ENCODE data around the gene TMED8.
A peak's percentile ranks its signal among the peaks of the same experiment; 100 is the strongest.

Gene TMED8

GRCh38 chr14:77305696-77306095, 71.2 kb downstream of the TMED8 start:
- no peak overlapping the region for H3K4me3 ChIP-seq (ENCODE audit: control insufficient read depth, low read depth, low read length)
- no peak for TF ChIP-seq CTCF (IDR thresholded peaks at IDR 0.05; ENCODE audit: control insufficient read depth, insufficient read depth, low read depth, low read length, missing control alignments)
- DNase-seq (ENCODE audit: low read depth) = no peak

GRCh38 chr14:77303417-77304156, 73.3 kb downstream of the TMED8 start:
- H3K4me3 ChIP-seq (ENCODE audit: control insufficient read depth, low read depth, low read length) = no peak overlapping the region
- no peak for TF ChIP-seq CTCF (IDR thresholded peaks at IDR 0.05; ENCODE audit: control insufficient read depth, insufficient read depth, low read depth, low read length, missing control alignments)
- DNase-seq (ENCODE audit: low read depth) = peak; percentile 83

- no peak overlapping the region for H3K4me3 ChIP-seq (ENCODE audit: control insufficient read depth, low read depth, low read length)
- no peak for DNase-seq (ENCODE audit: low read depth)
- no peak for TF ChIP-seq CTCF (IDR thresholded peaks at IDR 0.05; ENCODE audit: control insufficient read depth, insufficient read depth, low read depth, low read length, missing control alignments)
Measured at GRCh38 chr14:77302926-77303325, 74.0 kb downstream of the TMED8 start.

GRCh38 chr14:77301103-77301502, 75.8 kb downstream of the TMED8 start:
- peak; percentile 46 for DNase-seq (ENCODE audit: low read depth)
- peak; percentile 89 for TF ChIP-seq CTCF (IDR thresholded peaks at IDR 0.05; ENCODE audit: control insufficient read depth, insufficient read depth, low read depth, low read length, missing control alignments)
- H3K4me3 ChIP-seq (ENCODE audit: control insufficient read depth, low read depth, low read length) = no peak overlapping the region

- no peak for DNase-seq (ENCODE audit: low read depth)
- no peak overlapping the region for H3K4me3 ChIP-seq (ENCODE audit: control insufficient read depth, low read depth, low read length)
- TF ChIP-seq CTCF (IDR thresholded peaks at IDR 0.05; ENCODE audit: control insufficient read depth, insufficient read depth, low read depth, low read length, missing control alignments) = no peak
Measured at GRCh38 chr14:77299771-77300170, 77.1 kb downstream of the TMED8 start.

GRCh38 chr14:77296906-77297305, 80.0 kb downstream of the TMED8 start:
- no peak for TF ChIP-seq CTCF (IDR thresholded peaks at IDR 0.05; ENCODE audit: control insufficient read depth, insufficient read depth, low read depth, low read length, missing control alignments)
- DNase-seq (ENCODE audit: low read depth) = no peak
- no peak overlapping the region for H3K4me3 ChIP-seq (ENCODE audit: control insufficient read depth, low read depth, low read length)
